ENCODE measurements around the gene SOX5. TPM values are rescaled to one million over a fixed set of nuclear protein-coding genes. Genes with fewer than 3 reads are reported as not detected.

Gene SOX5
- total and polyA plus RNA-seq, 2 donors (not counting 1 experiment from before 2014, with no cell fraction given) = 9.2 to 32.0 TPM

DNA sequence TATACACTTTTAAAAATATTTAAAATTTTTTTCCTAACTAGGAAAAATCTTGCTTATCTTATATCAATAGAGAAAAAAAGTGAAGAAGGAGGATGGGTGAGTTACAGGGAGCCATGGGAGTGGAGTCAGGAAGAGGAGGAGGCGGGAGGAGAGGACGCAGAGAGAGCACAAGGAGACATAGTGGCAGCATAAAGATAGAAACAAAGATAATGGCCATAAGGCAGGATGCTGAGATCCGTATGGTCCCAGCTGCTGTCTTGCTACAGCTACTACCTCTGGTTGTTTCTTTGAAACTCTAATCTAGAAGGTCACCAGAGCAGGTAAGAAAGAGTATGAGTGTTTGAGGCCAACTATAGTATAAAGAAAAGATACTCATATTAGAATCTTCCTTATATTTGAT, 2.6 kb upstream of the SOX5 start:
- no peaks in the 10 kb centered on the region for H3K4me1 ChIP-seq (ENCODE audit: control insufficient read depth, extremely low read depth, insufficient read depth, low read length)
- no peaks in the 10 kb centered on the region for H3K9me3 ChIP-seq (ENCODE audit: control insufficient read depth, insufficient read depth, low read depth, low read length)
- H3K4me2 ChIP-seq (ENCODE audit: extremely low read depth, insufficient read depth, low read length) = no peak overlapping the region
- no peak for DNase-seq (ENCODE audit: low read depth in 2 of 2)
- no peak overlapping the region for H3K27ac ChIP-seq (ENCODE audit: insufficient read depth, low read length)
- no peaks in the 10 kb centered on the region for H3K36me3 ChIP-seq (ENCODE audit: control insufficient read depth, insufficient read depth, low read length)
- TF ChIP-seq EZH2 (IDR thresholded peaks at IDR 0.05; ENCODE audit: low read length, missing control alignments) = no peak
- TF ChIP-seq, protein P1, sequence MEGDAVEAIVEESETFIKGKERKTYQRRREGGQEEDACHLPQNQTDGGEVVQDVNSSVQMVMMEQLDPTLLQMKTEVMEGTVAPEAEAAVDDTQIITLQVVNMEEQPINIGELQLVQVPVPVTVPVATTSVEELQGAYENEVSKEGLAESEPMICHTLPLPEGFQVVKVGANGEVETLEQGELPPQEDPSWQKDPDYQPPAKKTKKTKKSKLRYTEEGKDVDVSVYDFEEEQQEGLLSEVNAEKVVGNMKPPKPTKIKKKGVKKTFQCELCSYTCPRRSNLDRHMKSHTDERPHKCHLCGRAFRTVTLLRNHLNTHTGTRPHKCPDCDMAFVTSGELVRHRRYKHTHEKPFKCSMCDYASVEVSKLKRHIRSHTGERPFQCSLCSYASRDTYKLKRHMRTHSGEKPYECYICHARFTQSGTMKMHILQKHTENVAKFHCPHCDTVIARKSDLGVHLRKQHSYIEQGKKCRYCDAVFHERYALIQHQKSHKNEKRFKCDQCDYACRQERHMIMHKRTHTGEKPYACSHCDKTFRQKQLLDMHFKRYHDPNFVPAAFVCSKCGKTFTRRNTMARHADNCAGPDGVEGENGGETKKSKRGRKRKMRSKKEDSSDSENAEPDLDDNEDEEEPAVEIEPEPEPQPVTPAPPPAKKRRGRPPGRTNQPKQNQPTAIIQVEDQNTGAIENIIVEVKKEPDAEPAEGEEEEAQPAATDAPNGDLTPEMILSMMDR (conservative IDR thresholded peaks at IDR 0.05 in 1 of 2, IDR thresholded peaks at IDR 0.05 in 1 of 2; ENCODE audit: low read depth in 1 of 2, low read length in 2 of 2) = no peak
- H3K79me2 ChIP-seq (ENCODE audit: control insufficient read depth, insufficient read depth, low read length) = no peaks in the 10 kb centered on the region
- H4K20me1 ChIP-seq (ENCODE audit: control insufficient read depth, extremely low read depth, insufficient read depth, low read length) = no peaks in the 10 kb centered on the region
- no peak overlapping the region for H3K4me3 ChIP-seq (replicated peaks in 1 of 4; ENCODE audit: control extremely low read depth in 1 of 4, insufficient read depth in 1 of 4, low read depth in 3 of 4, low read length in 4 of 4)
- no peak overlapping the region for H2AFZ ChIP-seq (ENCODE audit: low read length)
- H3K27me3 ChIP-seq (ENCODE audit: control insufficient read depth, insufficient read depth, low read length) = no peaks in the 10 kb centered on the region
- no peak overlapping the region for H3K9ac ChIP-seq (ENCODE audit: insufficient read depth, low read length)

DNA sequence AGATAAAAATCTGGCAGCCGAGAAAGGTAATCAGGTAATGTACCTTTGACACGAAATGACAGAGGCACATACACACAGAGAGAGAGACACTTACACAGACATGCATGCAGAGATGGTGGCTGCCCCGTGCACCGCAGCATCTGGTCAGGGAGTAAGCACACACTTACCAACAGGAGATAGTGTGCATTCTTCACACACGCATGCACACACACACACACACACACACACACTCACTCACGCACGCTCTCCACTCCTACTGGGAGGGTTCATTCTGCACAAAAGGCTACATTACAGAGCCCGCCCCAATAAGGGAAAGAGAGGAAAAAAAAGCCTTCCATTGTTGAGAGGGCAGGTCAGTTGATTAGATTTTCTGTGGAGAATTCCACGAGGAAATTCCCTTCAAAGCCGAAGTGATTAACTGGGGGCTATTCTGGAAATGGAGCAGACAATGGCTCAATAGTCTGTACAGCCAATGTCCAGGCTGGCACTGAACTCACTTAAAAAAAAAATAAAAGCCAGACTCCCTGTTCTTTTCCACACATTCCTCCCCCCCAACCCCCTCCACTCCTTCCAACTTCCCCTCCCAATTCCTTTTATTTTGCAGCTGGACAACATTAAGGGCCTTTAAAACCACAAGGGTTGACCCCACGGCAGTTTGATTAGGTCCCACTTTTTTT, 1.4 kb upstream of the SOX5 start:
- Histone ChIP-seq H3K27ac (ENCODE audit: insufficient read depth, low read length) (no peak overlapping the region), H3K4me2 (ENCODE audit: extremely low read depth, insufficient read depth, low read length) (peak overlapping the region; percentile 95), H3K9me3 (ENCODE audit: control insufficient read depth, insufficient read depth, low read depth, low read length) (no peaks in the 10 kb centered on the region), H4K20me1 (ENCODE audit: control insufficient read depth, extremely low read depth, insufficient read depth, low read length) (no peaks in the 10 kb centered on the region), H3K27me3 (ENCODE audit: control insufficient read depth, insufficient read depth, low read length) (no peaks in the 10 kb centered on the region), H3K4me3 (replicated peaks in 1 of 4; ENCODE audit: control extremely low read depth in 1 of 4, insufficient read depth in 1 of 4, low read depth in 3 of 4, low read length in 4 of 4) (peak overlapping the region; percentile 45 to 74 (median 63)), H3K9ac (ENCODE audit: insufficient read depth, low read length) (no peak overlapping the region), H3K79me2 (ENCODE audit: control insufficient read depth, insufficient read depth, low read length) (no peaks in the 10 kb centered on the region), H2AFZ (ENCODE audit: low read length) (peak overlapping the region; percentile 49), H3K36me3 (ENCODE audit: control insufficient read depth, insufficient read depth, low read length) (no peaks in the 10 kb centered on the region), H3K4me1 (ENCODE audit: control insufficient read depth, extremely low read depth, insufficient read depth, low read length) (no peaks in the 10 kb centered on the region)
- TF ChIP-seq, protein P1 (conservative IDR thresholded peaks at IDR 0.05 in 1 of 2, IDR thresholded peaks at IDR 0.05 in 1 of 2; ENCODE audit: low read depth in 1 of 2, low read length in 2 of 2) = no peak
- no peak for TF ChIP-seq EZH2 (IDR thresholded peaks at IDR 0.05; ENCODE audit: low read length, missing control alignments)
- peak; percentile 39 to 50 for DNase-seq (ENCODE audit: low read depth in 2 of 2)

DNA sequence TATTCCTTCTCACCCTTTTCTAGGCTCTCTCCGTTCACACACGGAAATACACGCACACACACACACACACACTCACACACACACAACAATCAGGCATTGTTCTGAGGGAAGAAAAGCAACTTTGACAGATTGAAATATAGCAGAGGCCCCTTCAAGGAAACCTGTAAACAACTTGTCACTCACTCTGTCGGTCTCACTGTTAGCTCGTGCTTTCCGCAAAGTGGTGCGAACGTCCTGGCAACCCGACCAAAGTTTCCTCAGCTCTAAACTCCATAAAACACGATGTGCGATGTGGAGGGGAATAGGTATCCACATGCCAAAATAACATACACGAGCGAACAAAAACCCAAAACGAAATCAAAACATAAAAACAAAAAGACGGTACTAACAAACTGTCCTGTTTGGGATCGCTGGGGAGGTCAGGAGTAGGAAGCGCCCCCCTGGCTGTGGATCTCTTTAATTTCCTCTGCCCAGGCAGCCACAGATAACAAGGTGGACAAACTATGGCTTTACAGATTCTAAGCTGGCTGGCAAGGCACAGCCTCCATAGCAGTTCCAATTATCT, 822 bp upstream of the SOX5 start:
- H4K20me1 ChIP-seq (ENCODE audit: control insufficient read depth, extremely low read depth, insufficient read depth, low read length) = no peaks in the 10 kb centered on the region
- H3K36me3 ChIP-seq (ENCODE audit: control insufficient read depth, insufficient read depth, low read length) = no peaks in the 10 kb centered on the region
- H3K27me3 ChIP-seq (ENCODE audit: control insufficient read depth, insufficient read depth, low read length) = no peaks in the 10 kb centered on the region
- no peaks in the 10 kb centered on the region for H3K9me3 ChIP-seq (ENCODE audit: control insufficient read depth, insufficient read depth, low read depth, low read length)
- H2AFZ ChIP-seq (ENCODE audit: low read length) = peak overlapping the region; percentile 47
- DNase-seq (ENCODE audit: low read depth in 2 of 2) = peak in 1 of 2 donors; percentile 23
- TF ChIP-seq EZH2 (IDR thresholded peaks at IDR 0.05; ENCODE audit: low read length, missing control alignments) = no peak
- TF ChIP-seq, protein P1 (conservative IDR thresholded peaks at IDR 0.05 in 1 of 2, IDR thresholded peaks at IDR 0.05 in 1 of 2; ENCODE audit: low read depth in 1 of 2, low read length in 2 of 2) = peak in 1 of 2 donors; percentile 22
- H3K4me3 ChIP-seq (replicated peaks in 1 of 4; ENCODE audit: control extremely low read depth in 1 of 4, insufficient read depth in 1 of 4, low read depth in 3 of 4, low read length in 4 of 4) = peak overlapping the region; percentile 45 to 74 (median 63)
- H3K4me2 ChIP-seq (ENCODE audit: extremely low read depth, insufficient read depth, low read length) = peak overlapping the region; percentile 95
- H3K9ac ChIP-seq (ENCODE audit: insufficient read depth, low read length) = peak overlapping the region; percentile 41
- H3K4me1 ChIP-seq (ENCODE audit: control insufficient read depth, extremely low read depth, insufficient read depth, low read length) = no peaks in the 10 kb centered on the region
- no peak overlapping the region for H3K27ac ChIP-seq (ENCODE audit: insufficient read depth, low read length)
- H3K79me2 ChIP-seq (ENCODE audit: control insufficient read depth, insufficient read depth, low read length) = no peaks in the 10 kb centered on the region
